ENCODE results near the gene SARM1. TPM values are rescaled to one million over a fixed set of nuclear protein-coding genes. Genes with fewer than 3 reads are reported as not detected.

Gene SARM1
- total and polyA plus RNA-seq, 2 of the 8 experiments (the other 6 are each of a cell fraction or from before 2014, with no cell fraction given) = 5.8 to 9.2 TPM

- no peak for TF ChIP-seq CHD7 (IDR thresholded peaks at IDR 0.05; ENCODE audit: insufficient replicate concordance, low read length)
- TF ChIP-seq, protein P1, sequence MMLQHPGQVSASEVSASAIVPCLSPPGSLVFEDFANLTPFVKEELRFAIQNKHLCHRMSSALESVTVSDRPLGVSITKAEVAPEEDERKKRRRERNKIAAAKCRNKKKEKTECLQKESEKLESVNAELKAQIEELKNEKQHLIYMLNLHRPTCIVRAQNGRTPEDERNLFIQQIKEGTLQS (IDR thresholded peaks at IDR 0.05; ENCODE audit: insufficient read depth, low read depth, low read length) = no peak
Measured at GRCh38 chr17:28446716-28447395, 75.4 kb downstream of the SARM1 start (continued).

Data from H1 (cell line).